HFFc6 (cell line): ENCODE data around the gene CMIP. TPM values are rescaled to one million over a fixed set of nuclear protein-coding genes. Genes with fewer than 3 reads are reported as not detected.

Source experiments
- DNase-seq: peaks from one replicate; pipeline ENCODE4 v3.0.0-alpha.2; 2018
- H3K27ac Mint-ChIP-seq: 2 replicates; pipeline ENCODE4 v1.8.0; 2020; ENCODE audit warnings: mild to moderate bottlenecking, mixed read lengths
- H3K27me3 Mint-ChIP-seq: 2 replicates; pipeline ENCODE4 v1.8.0; 2021; ENCODE audit warnings: mild to moderate bottlenecking, moderate library complexity, mixed read lengths; ENCODE audit not compliant: insufficient read depth
- H3K36me3 Mint-ChIP-seq: 2 replicates; pipeline ENCODE4 v1.8.0; 2021; ENCODE audit warnings: low read depth, mixed read lengths
- H3K4me1 Mint-ChIP-seq: 2 replicates; pipeline ENCODE4 v1.8.0; 2020; ENCODE audit warnings: low read depth, mixed read lengths
- H3K4me3 Mint-ChIP-seq: 2 replicates; pipeline ENCODE4 v1.8.0; 2020; ENCODE audit warnings: mild to moderate bottlenecking, moderate library complexity, mixed read lengths
- H3K9me3 Mint-ChIP-seq: 2 replicates; pipeline ENCODE4 v1.8.0; 2020; ENCODE audit warnings: mild to moderate bottlenecking, mixed read lengths
- total RNA-seq, 6 experiments: library from RNA; stranded (reverse); fragmentation: NEBNext Ultra II Directional; extraction: Animal tissue kit (Norgen Biotek cat#: 25700); gene quantifications; 2 replicates in 1 of 6; 3 replicates in 5 of 6; pipeline ENCODE4 v1.2.3, GENCODE V29; 2021
- TF ChIP-seq, protein P1 (sequence below): fragments of 200-600 bp; sonication (generic); IDR thresholded peaks from 2 replicates; pipeline ENCODE4 v1.5.0; 2021; ENCODE audit warnings: antibody characterized with exemption, mild to moderate bottlenecking

The CMIP gene
- total RNA-seq, 6 experiments from 2014 or later, result 35.9 to 48.0 (median 43.5) TPM

DNA sequence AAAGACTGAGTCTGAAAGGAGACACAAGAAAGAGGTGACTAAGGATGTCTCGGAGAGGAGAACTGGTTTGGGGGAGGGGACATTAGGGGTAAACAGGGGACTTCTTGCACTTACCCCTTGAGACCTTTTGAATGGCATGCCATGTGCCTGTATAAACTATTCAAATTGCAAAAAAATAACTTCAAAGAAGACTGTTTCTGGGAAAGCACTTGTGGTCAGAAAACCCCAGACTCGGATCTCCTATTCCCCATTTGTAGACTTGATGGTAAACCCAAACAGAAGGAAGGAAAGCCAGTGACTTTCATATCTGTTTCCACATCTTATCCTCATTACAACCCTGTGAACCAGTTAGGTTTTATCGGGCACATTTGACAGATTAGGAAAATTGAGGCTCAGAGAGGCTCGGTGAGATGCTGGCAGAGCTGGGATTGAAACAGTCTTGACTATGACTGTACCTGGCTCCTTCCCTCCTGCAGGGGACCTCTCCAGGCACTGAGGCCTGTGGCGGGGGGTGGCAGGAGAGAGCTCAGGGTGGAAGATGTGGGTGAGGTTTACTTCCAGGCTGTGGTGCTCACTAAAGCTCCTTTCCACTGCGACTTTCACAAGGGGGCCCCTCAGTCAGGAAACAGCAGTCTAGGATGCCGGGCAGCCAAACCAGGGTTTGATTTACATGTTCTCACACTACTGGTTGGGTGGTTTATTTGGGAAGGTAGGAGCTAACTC lies 304.0 kb downstream of the CMIP start:
- Mint-ChIP-seq H3K36me3 (no peaks in the 10 kb centered on the region), H3K4me1 (peaks cover 11% of the 10 kb centered on the region), H3K27ac (no peak overlapping the region), H3K9me3 (no peaks in the 10 kb centered on the region), H3K27me3 (no peaks in the 10 kb centered on the region; the same call in 1 of the 2 replicates), H3K4me3 (no peak overlapping the region)
- TF ChIP-seq, protein P1, sequence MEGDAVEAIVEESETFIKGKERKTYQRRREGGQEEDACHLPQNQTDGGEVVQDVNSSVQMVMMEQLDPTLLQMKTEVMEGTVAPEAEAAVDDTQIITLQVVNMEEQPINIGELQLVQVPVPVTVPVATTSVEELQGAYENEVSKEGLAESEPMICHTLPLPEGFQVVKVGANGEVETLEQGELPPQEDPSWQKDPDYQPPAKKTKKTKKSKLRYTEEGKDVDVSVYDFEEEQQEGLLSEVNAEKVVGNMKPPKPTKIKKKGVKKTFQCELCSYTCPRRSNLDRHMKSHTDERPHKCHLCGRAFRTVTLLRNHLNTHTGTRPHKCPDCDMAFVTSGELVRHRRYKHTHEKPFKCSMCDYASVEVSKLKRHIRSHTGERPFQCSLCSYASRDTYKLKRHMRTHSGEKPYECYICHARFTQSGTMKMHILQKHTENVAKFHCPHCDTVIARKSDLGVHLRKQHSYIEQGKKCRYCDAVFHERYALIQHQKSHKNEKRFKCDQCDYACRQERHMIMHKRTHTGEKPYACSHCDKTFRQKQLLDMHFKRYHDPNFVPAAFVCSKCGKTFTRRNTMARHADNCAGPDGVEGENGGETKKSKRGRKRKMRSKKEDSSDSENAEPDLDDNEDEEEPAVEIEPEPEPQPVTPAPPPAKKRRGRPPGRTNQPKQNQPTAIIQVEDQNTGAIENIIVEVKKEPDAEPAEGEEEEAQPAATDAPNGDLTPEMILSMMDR, result no peak
- no peak for DNase-seq

DNA sequence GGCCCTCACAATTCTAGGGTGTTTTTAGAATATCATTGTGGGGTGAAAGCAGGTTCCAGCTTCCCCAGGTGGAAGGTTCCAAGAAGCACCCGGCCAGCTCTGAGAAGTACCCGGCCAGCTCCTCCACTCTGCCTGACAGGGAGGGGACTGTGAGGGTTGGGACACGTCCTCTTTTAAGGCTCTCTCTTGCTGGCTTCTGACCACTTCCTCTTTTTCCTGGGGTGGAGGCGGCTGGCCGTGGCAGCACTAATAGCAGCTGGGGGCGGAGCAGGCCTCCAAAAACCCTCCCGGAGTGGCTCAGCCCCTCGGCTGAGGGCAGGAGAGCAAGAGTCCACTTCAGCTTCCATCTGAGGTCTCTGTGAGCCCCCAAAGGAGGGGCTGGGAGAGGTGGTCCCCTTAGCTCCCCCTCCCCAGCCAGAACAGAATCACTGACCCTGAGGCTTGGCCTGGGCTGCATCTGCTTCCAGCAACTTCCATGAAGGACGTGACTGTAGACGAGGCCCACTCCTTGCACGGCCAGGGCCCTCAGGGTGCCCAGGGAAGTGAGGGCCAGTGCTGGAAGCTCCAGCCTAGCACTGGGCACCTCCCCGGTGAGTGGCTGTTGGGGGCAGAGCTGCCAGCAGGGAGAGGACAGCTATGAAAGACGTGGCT lies 307.7 kb downstream of the CMIP start:
- Mint-ChIP-seq H3K27ac (no peak overlapping the region), H3K36me3 (no peaks in the 10 kb centered on the region), H3K27me3 (peaks cover 3% of the 10 kb centered on the region), H3K4me1 (peaks cover 5% of the 10 kb centered on the region; the same call in 1 of the 2 replicates), H3K9me3 (no peaks in the 10 kb centered on the region), H3K4me3 (no peak overlapping the region)
- TF ChIP-seq, protein P1, result no peak
- no peak for DNase-seq

DNA sequence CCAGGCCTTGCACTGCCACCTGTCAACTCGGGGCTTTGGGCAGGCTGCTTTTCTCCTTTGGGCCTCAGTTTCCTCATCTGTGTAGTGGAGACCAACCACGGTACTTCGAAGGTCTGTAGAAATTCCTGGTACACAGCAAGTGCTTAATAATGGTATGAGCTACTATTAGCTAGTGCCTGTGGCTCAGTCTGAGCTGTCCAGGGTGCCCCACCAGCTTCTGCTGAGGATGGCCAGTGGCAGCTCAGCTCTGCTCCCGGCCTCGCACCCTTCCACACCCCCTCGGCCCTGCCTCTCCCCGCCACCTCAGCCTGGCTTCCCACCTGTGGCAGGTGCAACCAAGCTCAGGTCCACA lies 308.2 kb downstream of the CMIP start:
- no peak overlapping the region for H3K4me3 Mint-ChIP-seq
- peaks cover 5% of the 10 kb centered on the region for H3K4me1 Mint-ChIP-seq
- TF ChIP-seq, protein P1, result no peak
- no peaks in the 10 kb centered on the region for H3K36me3 Mint-ChIP-seq
- H3K27ac Mint-ChIP-seq, result no peak overlapping the region
- no peak for DNase-seq
- peaks cover 3% of the 10 kb centered on the region for H3K27me3 Mint-ChIP-seq
- no peaks in the 10 kb centered on the region for H3K9me3 Mint-ChIP-seq

DNA sequence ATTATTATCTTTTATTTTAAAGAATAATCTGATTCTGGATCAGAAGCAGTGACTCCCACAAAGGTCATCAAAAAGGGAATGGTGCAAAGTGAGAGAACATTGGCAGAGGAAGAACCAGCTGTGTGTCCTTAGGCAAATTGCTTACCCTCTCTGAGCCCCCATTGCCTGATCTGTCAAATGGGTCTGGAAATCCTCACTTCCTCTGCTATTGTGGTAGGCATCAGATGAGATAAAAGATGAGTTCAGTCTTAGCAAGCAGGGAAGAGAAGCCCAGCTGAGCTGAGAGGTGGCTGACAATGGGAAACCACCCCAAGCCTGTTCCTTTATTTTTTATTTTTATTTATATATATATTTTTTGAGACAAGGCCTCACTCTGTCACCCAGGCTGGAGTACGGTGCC lies 310.2 kb downstream of the CMIP start:
- H3K27me3 Mint-ChIP-seq, result peaks cover 3% of the 10 kb centered on the region
- H3K36me3 Mint-ChIP-seq, result no peaks in the 10 kb centered on the region
- peaks cover 14% of the 10 kb centered on the region for H3K4me1 Mint-ChIP-seq
- no peak for DNase-seq
- H3K27ac Mint-ChIP-seq, result no peak overlapping the region
- TF ChIP-seq, protein P1, result no peak
- no peaks in the 10 kb centered on the region for H3K9me3 Mint-ChIP-seq
- no peak overlapping the region for H3K4me3 Mint-ChIP-seq

DNA sequence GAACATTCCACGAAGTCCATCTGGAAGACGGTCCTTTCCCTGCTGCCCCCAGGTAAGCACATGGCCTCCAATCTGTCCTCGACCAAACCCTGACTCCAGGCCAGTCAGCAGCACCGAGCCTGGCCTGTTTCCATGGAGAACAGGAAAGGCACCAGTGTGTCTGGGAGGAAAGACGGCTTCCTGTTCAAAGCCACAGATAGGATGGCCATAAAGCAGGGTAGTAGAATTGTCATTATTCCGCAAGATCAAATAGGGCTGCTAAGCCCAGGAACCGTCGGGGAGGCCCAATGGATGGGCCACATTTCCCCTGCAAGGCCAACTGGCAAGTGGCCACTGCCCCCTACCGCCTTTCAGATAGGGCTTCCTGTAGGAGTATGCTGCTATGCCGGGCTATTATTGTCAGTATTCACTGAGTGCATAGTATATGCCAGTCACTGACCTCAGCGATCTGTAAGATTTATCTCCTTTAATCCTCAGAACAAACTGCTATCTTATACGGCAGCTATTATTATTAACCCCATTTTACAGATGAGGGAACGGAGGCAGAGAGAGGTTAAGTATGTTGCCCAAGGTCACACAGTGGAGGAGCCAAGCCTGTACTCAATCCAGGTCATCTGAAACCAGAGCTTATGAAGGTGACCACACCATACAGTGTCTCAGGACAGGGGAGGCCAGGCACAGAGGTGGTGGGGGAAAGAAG lies 311.5 kb downstream of the CMIP start:
- H3K4me3 Mint-ChIP-seq, result no peak overlapping the region
- no peak overlapping the region for H3K27ac Mint-ChIP-seq
- H3K27me3 Mint-ChIP-seq, result peaks cover 6% of the 10 kb centered on the region

More for the DNA sequence above, 311.5 kb downstream of the CMIP start:
- H3K4me1 Mint-ChIP-seq, result peaks cover 14% of the 10 kb centered on the region
- H3K36me3 Mint-ChIP-seq, result no peaks in the 10 kb centered on the region
- TF ChIP-seq, protein P1, result no peak
- no peak for DNase-seq
- H3K9me3 Mint-ChIP-seq, result no peaks in the 10 kb centered on the region
